Activated T-helper 9 cell treated with anti-CD3 and anti-CD28 coated beads, Interleukin-2, amount 50 U/mL, for 16 hours (primary cell): ENCODE results near the gene RAB11FIP5.

ENCODE experiments used
- DNase-seq: peaks from one replicate; pipeline ENCODE4 v3.0.0-alpha.2; 2020; ENCODE audit warnings: low read depth

Gene RAB11FIP5

GRCh38 chr2:73084971-73085370 is 27.8 kb downstream of the RAB11FIP5 start:
- DNase-seq = no peak

GRCh38 chr2:73083886-73084800 is 28.6 kb downstream of the RAB11FIP5 start:
- DNase-seq = no peak

GRCh38 chr2:73082523-73083410 is 30.0 kb downstream of the RAB11FIP5 start:
- DNase-seq = no peak

GRCh38 chr2:73081181-73081671 is 31.5 kb downstream of the RAB11FIP5 start:
- DNase-seq = no peak

- no peak for DNase-seq
Observed at GRCh38 chr2:73080321-73081131, 32.2 kb downstream of the RAB11FIP5 start.

- no peak for DNase-seq
Observed at GRCh38 chr2:73079636-73080035, 33.1 kb downstream of the RAB11FIP5 start.

- no peak for DNase-seq
Observed at GRCh38 chr2:73078457-73079411, 34.0 kb downstream of the RAB11FIP5 start.

GRCh38 chr2:73077424-73077795 is 35.3 kb downstream of the RAB11FIP5 start:
- DNase-seq = no peak

- DNase-seq = no peak
Observed at GRCh38 chr2:73076701-73077423, 35.9 kb downstream of the RAB11FIP5 start.

GRCh38 chr2:73075477-73076373 is 37.0 kb downstream of the RAB11FIP5 start:
- no peak for DNase-seq

- DNase-seq = no peak
Observed at GRCh38 chr2:73074110-73075069, 38.4 kb downstream of the RAB11FIP5 start.

GRCh38 chr2:73072416-73072815 is 40.3 kb downstream of the RAB11FIP5 start:
- DNase-seq = no peak

- no peak for DNase-seq
Observed at GRCh38 chr2:73072129-73072395, 40.7 kb downstream of the RAB11FIP5 start.

GRCh38 chr2:73071360-73072128 is 41.2 kb downstream of the RAB11FIP5 start, which contains the start of gene SFXN5:
TSS of gene SFXN5 (minus strand) at chr2:73071712. CDS start at chr2:73071705, 7 bp downstream.
- peak; percentile 90 for DNase-seq

GRCh38 chr2:73070643-73071359 is 41.9 kb downstream of the RAB11FIP5 start:
- DNase-seq = peak; percentile 19

- DNase-seq = no peak
Observed at GRCh38 chr2:73069855-73070642, 42.7 kb downstream of the RAB11FIP5 start.
